ENCODE data around the gene SH2B3.

DNA sequence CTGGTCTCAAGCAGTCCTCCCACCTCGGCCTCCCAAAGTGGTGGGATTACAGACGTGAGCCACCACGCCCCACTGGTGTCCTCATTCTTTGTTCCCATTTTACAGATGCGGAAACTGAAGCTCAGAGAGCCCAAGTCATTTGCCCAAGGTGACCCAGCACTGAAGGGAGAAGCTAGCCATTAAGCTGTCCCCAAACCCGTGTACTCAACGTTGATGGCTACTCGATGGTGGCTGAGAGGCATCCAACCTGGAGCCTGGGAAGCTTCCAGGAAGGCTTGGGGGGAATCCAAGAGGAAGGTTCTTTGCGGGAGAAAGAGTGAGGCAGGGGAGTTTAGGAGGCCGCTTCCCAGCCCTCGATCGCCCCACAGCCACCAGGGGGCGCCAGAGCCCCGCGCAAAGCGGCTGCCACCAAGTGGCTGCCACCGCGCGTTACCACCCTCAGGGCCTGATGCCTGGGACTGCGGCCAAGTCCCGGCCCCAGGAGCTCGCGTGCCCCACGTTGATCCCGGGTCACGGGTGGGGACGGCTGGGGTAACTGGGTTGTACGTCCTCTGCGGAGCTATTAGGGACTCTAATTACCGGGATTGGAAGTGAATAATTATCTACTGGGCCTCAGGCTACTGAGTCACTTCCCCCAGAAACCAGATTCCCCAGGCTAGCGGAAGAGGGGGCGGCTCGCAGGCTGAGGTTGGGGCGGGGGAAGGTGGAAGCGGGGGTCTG is 8.8 kb upstream of the SH2B3 start:
- TF ChIP-seq, protein P1, sequence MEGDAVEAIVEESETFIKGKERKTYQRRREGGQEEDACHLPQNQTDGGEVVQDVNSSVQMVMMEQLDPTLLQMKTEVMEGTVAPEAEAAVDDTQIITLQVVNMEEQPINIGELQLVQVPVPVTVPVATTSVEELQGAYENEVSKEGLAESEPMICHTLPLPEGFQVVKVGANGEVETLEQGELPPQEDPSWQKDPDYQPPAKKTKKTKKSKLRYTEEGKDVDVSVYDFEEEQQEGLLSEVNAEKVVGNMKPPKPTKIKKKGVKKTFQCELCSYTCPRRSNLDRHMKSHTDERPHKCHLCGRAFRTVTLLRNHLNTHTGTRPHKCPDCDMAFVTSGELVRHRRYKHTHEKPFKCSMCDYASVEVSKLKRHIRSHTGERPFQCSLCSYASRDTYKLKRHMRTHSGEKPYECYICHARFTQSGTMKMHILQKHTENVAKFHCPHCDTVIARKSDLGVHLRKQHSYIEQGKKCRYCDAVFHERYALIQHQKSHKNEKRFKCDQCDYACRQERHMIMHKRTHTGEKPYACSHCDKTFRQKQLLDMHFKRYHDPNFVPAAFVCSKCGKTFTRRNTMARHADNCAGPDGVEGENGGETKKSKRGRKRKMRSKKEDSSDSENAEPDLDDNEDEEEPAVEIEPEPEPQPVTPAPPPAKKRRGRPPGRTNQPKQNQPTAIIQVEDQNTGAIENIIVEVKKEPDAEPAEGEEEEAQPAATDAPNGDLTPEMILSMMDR (IDR thresholded peaks at IDR 0.05): peak; percentile 99
- no peak for TF ChIP-seq SIN3A (IDR thresholded peaks at IDR 0.05; ENCODE audit: borderline replicate concordance, insufficient read depth, low read depth, low read length)

Data from Panc1 (cell line).